ENCODE data around the gene AGO3.

GRCh38 chr1:36108314-36108713 is 177.4 kb downstream of the AGO3 start:
- no peak for TF ChIP-seq CTCF (conservative IDR thresholded peaks at IDR 0.05)
- TF ChIP-seq ZFX (IDR thresholded peaks at IDR 0.05) = no peak
